HG03060 (cell line): Measurements from ENCODE around the gene GAB2.
A peak's percentile ranks its signal among the peaks of the same experiment; 100 is the strongest.
"Not testable (repeated sequence)": the region's sequence is repeated elsewhere in the genome, so short reads cannot be mapped to it uniquely, and the experiment has no call there.

Source experiments
- ATAC-seq: cut with Tn5 transposase; IDR thresholded peaks from one replicate; pipeline ENCODE4 v1.9.1; 2021; ENCODE audit warnings: low read depth, moderate number of reproducible peaks; ENCODE audit not compliant: unreplicated experiment

Gene GAB2

GRCh38 chr11:78323363-78323762 lies 94.3 kb downstream of the GAB2 start:
- no peak for ATAC-seq

GRCh38 chr11:78319453-78319955 lies 98.1 kb downstream of the GAB2 start:
- no peak for ATAC-seq

- no peak for ATAC-seq
These were observed 99.1 kb downstream of the GAB2 start for GRCh38 chr11:78318321-78319114.

- no peak for ATAC-seq
These were observed 101.9 kb downstream of the GAB2 start for GRCh38 chr11:78315724-78316123.

GRCh38 chr11:78314762-78315161 lies 102.9 kb downstream of the GAB2 start:
- no peak for ATAC-seq

- no peak for ATAC-seq
These were observed 103.7 kb downstream of the GAB2 start for GRCh38 chr11:78313898-78314297.

GRCh38 chr11:78313181-78313795 lies 104.3 kb downstream of the GAB2 start:
- no peak for ATAC-seq

- ATAC-seq, result no peak
These were observed 104.9 kb downstream of the GAB2 start for GRCh38 chr11:78312712-78313111.

GRCh38 chr11:78311702-78312371 lies 105.8 kb downstream of the GAB2 start:
- no peak for ATAC-seq

GRCh38 chr11:78310500-78310909 lies 107.1 kb downstream of the GAB2 start:
- ATAC-seq, result peak; percentile 89

GRCh38 chr11:78304201-78304600 lies 113.4 kb downstream of the GAB2 start:
- ATAC-seq, result no peak

GRCh38 chr11:78300108-78300839 lies 117.3 kb downstream of the GAB2 start:
- ATAC-seq, result no peak

GRCh38 chr11:78299000-78299710 lies 118.5 kb downstream of the GAB2 start:
- no peak for ATAC-seq

- ATAC-seq, result no peak
These were observed 119.3 kb downstream of the GAB2 start for GRCh38 chr11:78298291-78298771.

GRCh38 chr11:78295991-78296930 lies 121.4 kb downstream of the GAB2 start:
- ATAC-seq, result no peak

- ATAC-seq, result no peak
These were observed 122.3 kb downstream of the GAB2 start for GRCh38 chr11:78295347-78295746.

GRCh38 chr11:78294100-78294499 lies 123.5 kb downstream of the GAB2 start:
- ATAC-seq, result not testable (repeated sequence)

- no peak for ATAC-seq
These were observed 124.1 kb downstream of the GAB2 start for GRCh38 chr11:78293536-78293935.
